RKO (cell line): ENCODE data around the gene ATP2C2.
"Not testable (repeated sequence)": the region's sequence is repeated elsewhere in the genome, so short reads cannot be mapped to it uniquely, and the experiment has no call there.

Experiments
- DNase-seq: peaks from one replicate; pipeline ENCODE4 v3.0.0-alpha.2; 2016; ENCODE audit warnings: low spot score

The ATP2C2 gene

GRCh38 chr16:84420556-84420955 lies 52.2 kb downstream of the ATP2C2 start:
- not testable (repeated sequence) for DNase-seq

DNA sequence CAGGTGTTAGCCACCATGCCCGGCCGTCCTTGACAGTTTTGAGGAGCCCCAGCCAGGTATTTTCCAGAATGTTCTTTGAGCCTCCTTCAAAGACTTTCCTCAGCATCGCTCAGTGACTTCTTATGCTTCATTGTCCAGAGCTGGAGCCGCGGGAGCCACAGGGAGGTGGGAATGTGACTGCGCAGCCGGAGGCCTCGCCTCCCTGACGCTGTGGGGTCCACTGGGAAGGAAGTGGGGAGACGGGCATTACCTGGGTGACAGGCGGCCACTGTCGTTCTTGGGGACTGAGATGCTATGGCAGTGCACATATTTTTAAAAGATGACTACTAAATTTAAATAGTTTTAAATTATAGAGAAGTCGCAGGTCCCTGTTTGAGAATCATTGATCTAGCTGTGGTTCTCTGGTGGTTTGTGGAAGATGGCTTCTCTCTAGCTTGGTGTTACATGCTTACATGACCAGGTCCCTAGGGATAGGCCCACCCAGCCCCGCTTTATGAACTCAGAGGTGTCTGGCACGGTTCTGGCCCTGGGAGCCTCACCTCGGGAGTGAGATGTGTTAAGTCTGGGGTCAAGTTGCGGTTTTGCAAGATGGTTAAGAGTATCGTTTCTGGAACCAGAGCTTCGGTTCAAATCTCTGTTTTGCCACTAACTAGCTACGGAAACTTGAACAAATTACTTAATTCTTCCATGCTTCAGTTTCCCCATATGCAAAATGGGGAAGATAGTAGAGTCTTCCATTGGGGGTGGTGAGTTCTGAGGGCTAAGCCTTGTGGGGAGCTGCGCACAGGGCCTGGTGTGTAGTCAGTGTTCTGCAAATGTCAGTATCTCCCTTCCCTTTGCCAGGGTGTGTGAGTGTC lies 53.0 kb downstream of the ATP2C2 start:
- DNase-seq = no peak

DNA sequence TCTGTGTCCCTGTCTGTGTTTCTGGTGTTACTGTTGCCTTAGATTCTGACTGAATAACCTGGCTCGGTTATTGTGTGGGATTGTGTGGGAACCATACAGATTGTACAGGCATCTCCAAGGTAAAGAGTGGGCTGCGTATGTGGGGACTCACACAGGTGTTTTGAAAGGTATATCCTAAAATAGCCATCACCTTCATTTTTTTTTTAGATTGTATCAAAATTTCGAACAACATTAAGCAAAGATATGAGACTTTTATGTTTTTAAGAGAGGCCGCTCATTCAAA lies 53.5 kb downstream of the ATP2C2 start:
- no peak for DNase-seq

GRCh38 chr16:84423416-84423837 lies 55.1 kb downstream of the ATP2C2 start:
- DNase-seq = peak; percentile 63

- no peak for DNase-seq
These were observed 57.4 kb downstream of the ATP2C2 start for GRCh38 chr16:84425696-84426095.

- no peak for DNase-seq
These were observed 58.5 kb downstream of the ATP2C2 start for GRCh38 chr16:84426804-84427203.

DNA sequence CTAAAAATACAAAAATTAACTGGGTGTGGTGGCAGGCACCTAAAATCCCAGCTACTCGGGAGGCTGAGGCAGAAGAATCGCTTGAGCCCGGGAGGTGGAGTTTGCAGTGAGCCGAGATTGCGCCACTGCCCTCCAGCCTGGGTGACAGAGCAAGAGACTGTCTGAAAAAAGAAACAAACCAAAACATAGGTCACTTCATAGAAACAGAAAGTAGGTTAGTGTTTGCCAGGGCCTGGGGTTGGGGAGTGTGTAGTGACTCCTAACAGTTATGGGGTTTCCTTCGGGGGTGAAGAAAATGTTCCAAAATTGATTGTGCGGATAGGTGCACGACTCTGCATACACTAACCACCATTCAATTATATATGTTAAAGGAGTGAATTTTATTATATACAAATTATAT lies 59.2 kb downstream of the ATP2C2 start:
- DNase-seq = no peak

- no peak for DNase-seq
These were observed 62.5 kb downstream of the ATP2C2 start for GRCh38 chr16:84430860-84431259.

DNA sequence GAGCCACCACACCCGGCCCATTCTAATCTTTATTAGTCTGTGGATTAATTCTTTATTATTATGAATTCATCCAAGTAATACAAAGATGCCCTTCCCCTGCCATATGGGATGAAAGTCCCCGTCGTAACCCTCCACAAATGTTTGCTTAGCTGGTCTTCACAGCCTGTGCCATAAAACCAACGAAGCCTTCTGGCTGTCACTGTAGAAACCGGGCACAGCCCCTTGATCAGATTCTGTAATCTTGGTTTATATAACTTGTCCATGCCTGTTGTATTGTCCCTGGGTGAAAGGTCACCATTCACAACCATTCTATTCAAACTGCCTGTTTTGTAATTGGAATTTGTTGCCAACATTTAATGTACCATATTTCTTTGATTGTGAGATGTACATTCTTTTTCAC lies 66.5 kb downstream of the ATP2C2 start:
- DNase-seq = no peak

- DNase-seq = no peak
These were observed 67.9 kb downstream of the ATP2C2 start for GRCh38 chr16:84436196-84436595.

DNA sequence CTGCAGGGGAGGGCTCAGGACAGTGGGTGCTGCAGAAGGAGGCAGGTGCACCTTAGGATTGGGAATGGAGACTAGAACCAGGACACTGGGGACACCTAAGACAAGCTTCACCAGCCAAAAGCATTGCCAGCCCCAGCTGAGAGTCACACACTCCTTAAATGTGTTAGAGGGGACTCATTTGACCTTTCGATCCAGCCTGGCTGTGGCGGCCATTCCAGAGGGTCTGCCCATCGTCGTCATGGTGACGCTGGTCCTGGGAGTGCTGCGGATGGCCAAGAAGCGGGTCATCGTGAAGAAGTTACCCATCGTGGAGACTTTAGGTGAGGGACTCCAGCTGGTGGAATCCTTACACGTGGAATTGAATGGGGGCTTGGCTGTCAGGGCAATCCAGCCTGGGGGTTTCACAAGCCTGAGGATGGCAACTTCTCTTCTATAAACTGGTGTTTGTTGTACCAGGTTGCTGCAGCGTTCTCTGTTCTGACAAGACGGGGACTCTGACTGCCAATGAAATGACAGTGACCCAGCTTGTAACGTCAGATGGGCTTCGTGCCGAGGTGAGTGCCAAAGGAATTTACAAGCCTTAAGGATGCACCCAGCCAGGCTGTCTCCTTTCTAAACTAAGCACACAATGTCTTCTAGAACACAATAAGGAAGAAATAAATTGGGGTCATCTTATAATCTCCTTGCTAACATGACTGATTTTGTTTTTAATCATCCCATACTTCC lies 70.8 kb downstream of the ATP2C2 start:
- no peak for DNase-seq

- no peak for DNase-seq
These were observed 74.2 kb downstream of the ATP2C2 start for GRCh38 chr16:84442416-84443145.

GRCh38 chr16:84443166-84443802 lies 74.9 kb downstream of the ATP2C2 start:
- DNase-seq = no peak

DNA sequence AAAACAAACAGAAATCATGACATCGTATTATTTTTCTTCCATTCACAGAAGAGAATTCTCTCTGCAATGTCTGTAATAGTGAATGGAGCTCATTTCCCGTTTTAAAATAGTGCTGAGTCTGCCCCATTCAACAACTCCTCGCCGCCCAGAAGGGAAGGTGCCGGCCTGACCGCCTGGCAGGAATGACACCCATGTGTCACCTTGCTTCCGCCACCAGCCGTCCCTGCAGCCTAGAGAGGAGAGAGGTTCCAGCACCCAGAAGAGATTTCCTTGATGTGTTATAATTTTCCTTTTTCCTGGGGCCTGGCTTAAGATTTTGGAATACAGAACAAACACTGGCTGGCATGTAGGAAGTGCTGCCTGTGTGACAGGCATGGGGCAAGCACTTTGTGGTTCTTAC lies 76.1 kb downstream of the ATP2C2 start:
- DNase-seq = no peak

GRCh38 chr16:84446084-84446483 lies 77.7 kb downstream of the ATP2C2 start:
- DNase-seq = peak; percentile 28

- peak; percentile 11 for DNase-seq
These were observed 78.5 kb downstream of the ATP2C2 start for GRCh38 chr16:84446596-84447392.

DNA sequence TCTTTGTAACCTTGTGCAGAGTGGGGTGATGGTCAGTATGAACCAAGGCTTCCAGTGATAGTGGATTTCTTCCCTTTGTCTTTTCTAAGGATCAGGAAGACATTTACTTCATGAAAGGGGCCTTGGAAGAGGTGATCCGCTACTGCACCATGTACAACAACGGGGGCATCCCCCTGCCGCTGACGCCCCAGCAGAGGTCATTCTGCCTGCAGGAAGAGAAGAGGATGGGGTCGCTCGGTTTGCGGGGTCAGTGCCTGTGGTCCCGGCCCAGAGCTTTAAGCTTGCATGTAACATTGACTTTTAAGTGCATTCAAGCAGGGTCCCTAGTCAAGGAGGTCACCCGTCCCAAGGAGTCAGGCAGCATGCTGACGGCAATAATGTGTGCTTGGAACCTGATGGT lies 80.1 kb downstream of the ATP2C2 start:
- DNase-seq = no peak

DNA sequence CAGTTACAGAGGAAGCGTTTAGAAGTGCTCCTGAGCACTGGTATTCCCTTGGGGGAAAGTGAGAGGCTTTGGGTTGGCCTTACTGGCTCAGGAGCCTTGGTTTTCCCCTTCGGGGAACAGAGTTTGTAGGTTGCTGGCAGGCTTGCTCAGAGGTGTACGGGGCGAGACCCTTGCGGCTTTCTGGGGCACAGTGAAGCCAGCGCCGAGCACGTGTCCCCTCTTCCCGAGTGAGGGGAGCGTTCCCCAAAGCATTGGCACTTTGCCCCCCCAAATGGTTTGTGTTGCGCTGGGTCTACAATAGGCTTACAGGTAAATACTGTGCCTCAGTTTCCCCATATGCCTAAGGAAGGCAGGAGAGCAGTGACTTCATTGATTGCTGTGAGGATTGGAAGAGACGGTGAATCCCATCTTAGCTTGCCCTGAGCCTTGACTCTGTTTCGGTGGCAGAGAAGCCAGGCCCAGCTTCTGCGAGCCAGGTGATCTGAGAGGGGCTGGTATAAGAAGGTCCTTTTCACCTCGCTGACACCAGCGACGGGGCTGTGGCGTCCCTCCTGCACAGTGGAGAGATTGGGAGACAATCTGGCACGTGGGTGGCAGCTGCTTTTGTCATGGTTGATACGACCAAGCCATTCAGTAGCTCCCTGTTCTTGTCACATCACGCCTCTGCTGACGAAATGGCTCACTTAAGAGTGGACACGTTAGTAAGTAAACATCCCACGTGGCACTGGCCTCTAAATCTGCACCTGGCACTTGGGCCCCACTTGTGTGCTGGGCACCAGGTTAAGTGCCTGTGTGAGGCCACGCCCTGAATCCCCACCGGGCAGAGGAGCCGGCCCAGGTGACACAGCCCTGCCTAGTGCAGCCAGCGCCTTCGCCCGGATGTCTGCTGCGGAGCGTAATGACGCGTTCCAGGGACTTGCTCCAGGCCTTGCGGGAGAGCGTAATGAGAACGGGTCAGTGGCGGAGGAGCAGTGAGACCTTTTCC lies 81.1 kb downstream of the ATP2C2 start:
- DNase-seq = no peak

DNA sequence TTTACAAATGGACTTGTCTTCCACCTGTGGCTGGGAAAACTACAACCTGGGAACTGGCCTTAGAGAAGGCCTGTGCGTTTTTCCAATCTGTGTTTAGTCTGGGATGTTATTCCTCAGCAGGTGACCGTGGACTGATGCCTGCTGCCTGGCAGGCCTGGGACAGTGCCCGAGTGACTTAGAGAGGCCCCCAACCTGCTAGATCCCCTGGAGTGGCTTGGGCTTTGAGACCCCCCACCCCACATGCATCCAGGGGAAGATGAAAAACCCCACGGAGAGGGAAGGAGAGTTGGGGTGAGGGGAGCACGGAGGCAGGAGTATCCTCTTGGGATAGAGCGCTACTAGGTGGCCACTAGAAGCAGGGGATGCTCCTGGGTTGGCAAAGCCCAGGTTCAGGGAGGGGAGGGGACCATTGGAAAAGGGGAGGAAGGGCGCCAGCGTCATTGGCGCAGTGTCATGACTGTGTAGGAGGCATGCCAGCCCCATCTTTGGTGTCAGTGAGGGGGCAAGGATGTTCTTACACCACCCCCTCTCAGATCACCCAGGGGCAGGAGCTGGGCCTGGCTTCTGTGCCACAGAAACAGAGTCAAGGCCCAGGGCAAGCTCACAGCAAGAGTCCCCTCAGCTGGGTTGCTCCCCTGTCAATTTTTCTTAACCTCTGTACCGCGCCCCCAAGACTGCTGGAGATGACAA lies 82.0 kb downstream of the ATP2C2 start:
- no peak for DNase-seq
